Prostate gland (tissue), 2 donors: ENCODE results near the gene MTMR3.

ENCODE experiments used
- POLR2A ChIP-seq: fragments of 450-650 bp; IDR thresholded peaks from one replicate; pipeline ENCODE4 v1.6.1; 2016; ENCODE audit warnings: antibody characterized with exemption, mild to moderate bottlenecking
- TF ChIP-seq, protein P1 (sequence below), 4 experiments: fragments of 200-600 bp in 2 of 4; fragments of 450-650 bp in 2 of 4; sonication (generic) in 2 of 4; IDR thresholded peaks; 1 replicate in 3 of 4; 2 replicates in 1 of 4; pipeline ENCODE4 v1.5.1; 2016 to 2019; ENCODE audit warnings: antibody characterized with exemption in 4 of 4, mild to moderate bottlenecking in 2 of 4, moderate library complexity in 2 of 4

DNA sequence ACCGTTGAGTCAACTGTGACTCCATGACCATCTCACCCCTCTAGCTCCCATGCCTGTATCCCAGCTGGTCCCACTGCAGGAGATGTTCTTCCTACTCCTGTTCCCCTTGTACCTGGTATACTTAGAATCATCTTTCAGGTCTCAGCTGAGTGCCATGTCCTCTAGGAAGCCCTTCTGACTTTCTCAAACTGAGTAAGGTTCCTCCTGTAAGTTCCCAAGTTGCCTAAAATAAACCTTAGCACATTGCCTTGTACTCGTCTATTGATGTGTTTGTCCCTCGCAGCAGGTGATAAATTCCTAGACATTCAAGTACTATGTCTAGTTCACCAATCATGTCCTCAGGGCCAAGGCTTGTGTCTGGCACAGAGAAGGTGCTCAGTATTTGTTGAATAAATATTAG, 26.5 kb upstream of the MTMR3 start:
- TF ChIP-seq, protein P1, sequence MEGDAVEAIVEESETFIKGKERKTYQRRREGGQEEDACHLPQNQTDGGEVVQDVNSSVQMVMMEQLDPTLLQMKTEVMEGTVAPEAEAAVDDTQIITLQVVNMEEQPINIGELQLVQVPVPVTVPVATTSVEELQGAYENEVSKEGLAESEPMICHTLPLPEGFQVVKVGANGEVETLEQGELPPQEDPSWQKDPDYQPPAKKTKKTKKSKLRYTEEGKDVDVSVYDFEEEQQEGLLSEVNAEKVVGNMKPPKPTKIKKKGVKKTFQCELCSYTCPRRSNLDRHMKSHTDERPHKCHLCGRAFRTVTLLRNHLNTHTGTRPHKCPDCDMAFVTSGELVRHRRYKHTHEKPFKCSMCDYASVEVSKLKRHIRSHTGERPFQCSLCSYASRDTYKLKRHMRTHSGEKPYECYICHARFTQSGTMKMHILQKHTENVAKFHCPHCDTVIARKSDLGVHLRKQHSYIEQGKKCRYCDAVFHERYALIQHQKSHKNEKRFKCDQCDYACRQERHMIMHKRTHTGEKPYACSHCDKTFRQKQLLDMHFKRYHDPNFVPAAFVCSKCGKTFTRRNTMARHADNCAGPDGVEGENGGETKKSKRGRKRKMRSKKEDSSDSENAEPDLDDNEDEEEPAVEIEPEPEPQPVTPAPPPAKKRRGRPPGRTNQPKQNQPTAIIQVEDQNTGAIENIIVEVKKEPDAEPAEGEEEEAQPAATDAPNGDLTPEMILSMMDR (IDR thresholded peaks at IDR 0.05) = no peak
- TF ChIP-seq POLR2A = no peak
